Lower leg skin (tissue), 4 donors: Measurements from ENCODE around the gene MLH1. TPM values are rescaled to one million over a fixed set of nuclear protein-coding genes. Genes with fewer than 3 reads are reported as not detected.

Source experiments
- total RNA-seq, 4 donors: library from RNA; depleted of rRNA; stranded (reverse); fragments of >200 nt; gene quantifications; one replicate each; pipeline ENCODE4 v1.1.0, GENCODE V29; 2016

The MLH1 gene
- total RNA-seq, 4 donors from 2014 or later: 16.6 to 26.5 (median 20.8) TPM

Other genes starting within 250 kb of the MLH1 start
- under 1 TPM in 3 of 4 donors, not detected in 1; 0.07 to 0.38 (median 0.16) TPM for gene DCLK3, start 229.0 kb upstream of the MLH1 start, total RNA-seq
- gene TRANK1, start 48.5 kb upstream of the MLH1 start, total RNA-seq: 1 to 10 TPM; 2.6 to 5.1 (median 3.3) TPM
- gene EPM2AIP1, start 387 bp upstream of the MLH1 start, total RNA-seq: 10 to 100 TPM in 1 of 4 donors, 1 to 10 TPM in 3; 5.4 to 13.4 (median 8.4) TPM
- 100 to 1,000 TPM in 1 of 4 donors, 10 to 100 TPM in 3; 67.1 to 102 (median 83.1) TPM for gene LRRFIP2, start 181.1 kb downstream of the MLH1 start, total RNA-seq
- 100 to 1,000 TPM; 123 to 132 (median 125) TPM for gene GOLGA4, start 249.8 kb downstream of the MLH1 start, total RNA-seq